ENCODE measurements around the gene GRAMD4. TPM values are rescaled to one million over a fixed set of nuclear protein-coding genes. Genes with fewer than 3 reads are reported as not detected.

GRAMD4 gene
- total RNA-seq, 1 donor from 2014 or later: 87.1 TPM

DNA sequence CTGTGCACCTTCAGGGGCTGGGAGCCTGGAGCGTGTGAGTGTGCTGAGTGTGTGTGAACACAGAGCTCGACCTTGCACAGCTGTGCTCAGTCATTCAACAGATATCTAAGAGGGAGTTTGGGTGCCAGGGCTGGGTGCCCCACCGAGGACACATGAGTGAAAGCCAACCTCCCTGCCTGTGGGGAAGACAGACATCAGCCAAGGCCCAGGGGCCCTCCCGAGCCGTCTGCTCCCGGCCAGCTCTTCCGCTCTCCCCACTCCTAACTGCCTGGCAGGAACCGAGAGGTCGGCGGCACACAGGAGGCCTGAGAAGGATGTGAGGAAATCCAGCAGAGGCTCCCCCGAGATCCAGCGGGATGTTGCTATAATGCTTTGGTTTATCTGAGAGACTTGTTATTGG, 85.9 kb downstream of the GRAMD4 start:
- H3K9me3 Mint-ChIP-seq: no peaks in the 10 kb centered on the region
- H3K36me3 Mint-ChIP-seq (ENCODE audit: low read depth): peaks cover 52% of the 10 kb centered on the region
- H3K4me3 Mint-ChIP-seq: no peak overlapping the region
- H3K27me3 Mint-ChIP-seq (ENCODE audit: insufficient read depth): no peaks in the 10 kb centered on the region
- intact Hi-C loops (cut with micrococcal nuclease): no loop called here
- DNase-seq (ENCODE audit: low spot score): no peak
- no peak overlapping the region for H3K27ac Mint-ChIP-seq
- H3K4me1 Mint-ChIP-seq (ENCODE audit: low read depth): no peaks in the 10 kb centered on the region

DNA sequence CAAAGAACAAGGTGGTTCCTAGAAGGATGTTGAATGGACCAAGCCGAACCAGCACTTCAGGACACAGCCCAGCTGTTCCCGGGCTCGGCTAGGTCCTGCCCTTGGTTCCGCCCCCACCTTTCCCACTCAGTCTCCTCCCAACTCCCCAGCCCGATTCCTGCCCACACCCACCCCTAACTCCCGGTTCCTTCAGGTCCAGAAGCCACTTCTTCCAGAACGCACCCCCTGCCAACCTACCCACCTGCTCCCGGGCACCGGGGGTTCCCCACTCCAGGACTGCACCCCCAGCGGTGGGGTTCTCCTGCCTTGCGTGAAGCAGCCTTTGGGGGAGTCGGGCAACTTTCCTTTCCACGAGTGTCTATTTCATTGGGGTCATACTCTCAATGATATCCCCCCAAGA, 87.1 kb downstream of the GRAMD4 start:
- DNase-seq (ENCODE audit: low spot score): no peak
- intact Hi-C loops (cut with micrococcal nuclease): no loop called here
- peaks cover 64% of the 10 kb centered on the region for H3K36me3 Mint-ChIP-seq (ENCODE audit: low read depth)
- H3K4me1 Mint-ChIP-seq (ENCODE audit: low read depth): no peaks in the 10 kb centered on the region
- H3K27me3 Mint-ChIP-seq (ENCODE audit: insufficient read depth): no peaks in the 10 kb centered on the region
- H3K27ac Mint-ChIP-seq: no peak overlapping the region
- no peak overlapping the region for H3K4me3 Mint-ChIP-seq
- no peaks in the 10 kb centered on the region for H3K9me3 Mint-ChIP-seq

DNA sequence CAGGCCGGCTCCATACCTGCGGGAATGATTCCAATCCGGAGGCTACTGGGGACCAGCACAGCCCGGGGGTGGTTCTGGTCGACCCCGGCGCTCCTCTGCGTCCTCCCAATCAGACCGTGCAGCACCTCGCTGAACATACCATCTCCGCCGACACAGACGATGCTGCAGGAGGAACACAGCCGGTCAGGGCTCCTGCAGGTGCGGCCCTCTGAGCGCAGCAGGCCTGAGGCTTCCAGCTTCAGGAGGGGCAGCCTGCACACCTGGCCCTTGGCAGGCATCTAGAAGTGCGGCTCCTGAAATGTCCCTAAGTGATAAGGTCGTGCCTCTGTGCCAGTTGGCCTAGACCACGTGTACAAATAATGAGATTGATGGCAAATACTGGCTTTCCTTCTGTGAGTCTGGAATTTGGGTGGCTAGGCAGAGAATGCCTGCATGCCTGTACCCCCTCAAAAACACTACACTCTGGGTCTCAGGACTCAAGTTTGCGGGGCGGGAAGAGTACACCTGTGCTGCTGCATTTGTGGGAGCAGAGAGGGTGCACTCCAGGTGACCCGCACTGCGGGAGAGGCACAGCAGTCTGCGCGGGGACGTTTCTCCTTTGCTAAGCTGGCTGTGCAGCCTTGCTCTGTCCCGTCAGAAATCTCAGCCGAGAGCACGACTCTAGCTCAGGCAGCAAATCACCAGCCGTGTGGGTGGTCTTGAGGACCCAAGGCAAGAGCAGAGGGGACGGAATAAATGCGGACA, 87.8 kb downstream of the GRAMD4 start:
- Mint-ChIP-seq H3K9me3 (no peaks in the 10 kb centered on the region), H3K4me1 (ENCODE audit: low read depth) (no peaks in the 10 kb centered on the region), H3K27ac (peak overlapping the region; percentile 52), H3K36me3 (ENCODE audit: low read depth) (peaks cover 64% of the 10 kb centered on the region), H3K4me3 (no peak overlapping the region), H3K27me3 (ENCODE audit: insufficient read depth) (no peaks in the 10 kb centered on the region)
- intact Hi-C loops (cut with micrococcal nuclease): no loop called here
- DNase-seq (ENCODE audit: low spot score): no peak

DNA sequence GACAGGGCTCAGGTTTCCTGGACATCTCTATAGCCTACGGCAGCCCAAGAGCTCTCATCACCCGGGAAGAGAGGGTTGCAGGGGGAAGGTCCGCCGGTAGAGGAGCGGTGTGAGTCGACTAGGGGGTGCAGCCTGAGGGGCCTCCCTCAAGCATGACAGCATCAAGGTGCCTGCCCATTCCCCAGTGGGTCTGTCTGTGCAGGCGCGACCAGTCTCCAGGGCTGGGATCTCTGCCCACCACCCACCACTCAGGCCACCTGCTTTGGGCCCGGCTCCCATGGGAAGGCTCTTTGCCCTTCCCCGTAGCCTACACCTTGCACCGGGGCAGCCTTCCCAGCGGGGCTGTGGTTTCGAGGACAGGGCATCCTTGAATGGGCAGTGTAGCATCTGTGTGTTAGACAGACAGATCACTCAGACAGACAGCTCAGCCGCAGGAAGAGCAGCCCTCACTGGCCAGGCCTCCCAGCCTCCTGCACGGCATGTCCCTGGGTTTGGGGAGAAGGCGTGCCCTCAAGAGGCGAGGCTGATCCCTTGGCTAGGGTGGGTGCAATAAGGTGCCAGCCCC, 88.7 kb downstream of the GRAMD4 start:
- intact Hi-C loops (cut with micrococcal nuclease): no loop called here
- Mint-ChIP-seq H3K36me3 (ENCODE audit: low read depth) (peaks cover 66% of the 10 kb centered on the region), H3K4me1 (ENCODE audit: low read depth) (no peaks in the 10 kb centered on the region), H3K27me3 (ENCODE audit: insufficient read depth) (no peaks in the 10 kb centered on the region), H3K9me3 (no peaks in the 10 kb centered on the region), H3K4me3 (no peak overlapping the region), H3K27ac (no peak overlapping the region)
- DNase-seq (ENCODE audit: low spot score): no peak

DNA sequence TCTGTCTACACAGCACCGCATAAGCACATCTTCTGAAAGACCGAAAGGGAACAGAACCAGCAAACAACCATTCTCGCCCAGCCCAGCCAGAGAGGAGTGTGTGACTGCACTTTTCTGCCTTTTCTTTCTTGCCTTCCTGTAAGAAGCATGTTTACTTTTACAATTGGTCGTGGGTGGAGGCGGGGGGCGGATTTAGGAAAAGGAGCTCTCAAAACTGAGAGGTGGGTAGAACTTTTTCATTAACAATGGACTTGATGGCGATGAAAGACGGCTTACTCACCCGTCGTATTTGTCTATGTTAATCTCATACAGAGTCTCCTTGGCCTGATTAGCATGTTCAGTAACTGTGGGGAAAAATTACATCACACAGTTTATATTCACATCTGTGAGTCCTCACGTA, 90.6 kb downstream of the GRAMD4 start:
- no peaks in the 10 kb centered on the region for H3K27me3 Mint-ChIP-seq (ENCODE audit: insufficient read depth)
- intact Hi-C loops (cut with micrococcal nuclease): no loop called here
- H3K4me3 Mint-ChIP-seq: no peak overlapping the region
- no peak overlapping the region for H3K27ac Mint-ChIP-seq
- DNase-seq (ENCODE audit: low spot score): no peak
- H3K9me3 Mint-ChIP-seq: no peaks in the 10 kb centered on the region
- peaks cover 64% of the 10 kb centered on the region for H3K36me3 Mint-ChIP-seq (ENCODE audit: low read depth)
- H3K4me1 Mint-ChIP-seq (ENCODE audit: low read depth): no peaks in the 10 kb centered on the region

DNA sequence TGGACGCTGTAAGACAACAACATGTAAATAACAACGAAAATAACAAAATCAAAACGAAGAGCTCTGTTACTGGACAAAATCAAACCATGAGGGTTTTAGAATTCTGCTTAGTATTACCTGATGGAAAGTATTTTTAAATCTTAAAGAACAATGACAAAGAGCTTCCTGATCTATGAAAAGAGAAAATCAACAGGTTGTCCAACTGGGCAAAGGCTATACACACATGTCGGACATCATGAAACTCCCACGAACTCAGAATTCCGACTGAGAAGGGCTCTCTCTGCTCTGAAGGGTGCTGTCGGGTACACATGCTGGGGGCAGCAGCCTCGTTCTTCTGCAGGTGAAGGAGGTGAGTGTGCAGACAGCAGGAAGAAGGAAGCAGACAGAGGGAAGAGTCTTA, 92.1 kb downstream of the GRAMD4 start:
- DNase-seq (ENCODE audit: low spot score): no peak
- Mint-ChIP-seq H3K4me1 (ENCODE audit: low read depth) (no peaks in the 10 kb centered on the region), H3K27me3 (ENCODE audit: insufficient read depth) (no peaks in the 10 kb centered on the region), H3K27ac (peak overlapping the region; percentile 2), H3K9me3 (no peaks in the 10 kb centered on the region), H3K4me3 (no peak overlapping the region), H3K36me3 (ENCODE audit: low read depth) (peaks cover 57% of the 10 kb centered on the region)
- intact Hi-C loops (cut with micrococcal nuclease): no loop called here

DNA sequence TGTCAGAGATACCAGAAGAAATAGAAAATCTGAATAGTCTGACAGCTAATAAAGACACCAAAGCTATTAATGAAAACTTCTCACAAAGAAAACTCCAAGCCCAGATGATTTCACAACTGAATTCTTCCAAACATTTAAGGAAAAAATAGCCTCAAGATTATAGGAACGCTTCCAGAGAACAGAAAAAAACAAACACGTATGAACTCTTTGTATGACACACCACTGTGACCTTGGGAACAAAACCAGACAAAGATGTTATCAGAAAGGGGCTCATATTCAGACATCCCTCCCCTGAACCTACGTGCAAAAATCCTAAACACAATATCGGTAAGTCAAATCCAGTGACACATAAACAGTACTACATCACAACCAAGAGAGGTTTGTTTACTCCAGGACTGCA, 94.4 kb downstream of the GRAMD4 start:
- H3K4me1 Mint-ChIP-seq (ENCODE audit: low read depth): no peaks in the 10 kb centered on the region
- H3K4me3 Mint-ChIP-seq: no peak overlapping the region
- H3K36me3 Mint-ChIP-seq (ENCODE audit: low read depth): peaks cover 44% of the 10 kb centered on the region
- H3K9me3 Mint-ChIP-seq: no peaks in the 10 kb centered on the region
- intact Hi-C loops (cut with micrococcal nuclease): no loop called here
- no peak overlapping the region for H3K27ac Mint-ChIP-seq
- no peaks in the 10 kb centered on the region for H3K27me3 Mint-ChIP-seq (ENCODE audit: insufficient read depth)
- DNase-seq (ENCODE audit: low spot score): no peak

DNA sequence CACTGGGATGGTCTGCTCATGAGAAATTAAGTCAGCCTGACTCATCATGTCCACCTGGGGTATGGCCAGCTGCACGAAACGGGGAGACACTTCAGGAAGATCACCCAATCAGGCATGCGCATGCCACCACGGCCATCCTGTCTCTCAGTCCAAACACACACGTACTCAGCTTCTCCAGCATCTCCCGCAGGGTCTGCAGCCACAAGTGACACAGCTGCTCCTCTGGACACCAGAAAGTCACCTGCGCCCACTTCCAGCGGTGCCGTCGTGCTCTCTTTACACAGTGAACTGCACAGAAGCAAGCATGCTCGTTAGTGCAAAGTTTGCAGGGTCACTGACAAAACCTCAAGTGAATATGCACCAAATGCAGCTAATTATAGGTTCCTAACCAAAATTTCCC, 99.7 kb downstream of the GRAMD4 start:
- intact Hi-C loops (cut with micrococcal nuclease): no loop called here
- no peaks in the 10 kb centered on the region for H3K4me1 Mint-ChIP-seq (ENCODE audit: low read depth)
- no peaks in the 10 kb centered on the region for H3K27me3 Mint-ChIP-seq (ENCODE audit: insufficient read depth)
- H3K36me3 Mint-ChIP-seq (ENCODE audit: low read depth): peaks cover 23% of the 10 kb centered on the region
- no peaks in the 10 kb centered on the region for H3K9me3 Mint-ChIP-seq
- no peak overlapping the region for H3K4me3 Mint-ChIP-seq
- no peak overlapping the region for H3K27ac Mint-ChIP-seq
- DNase-seq (ENCODE audit: low spot score): no peak

DNA sequence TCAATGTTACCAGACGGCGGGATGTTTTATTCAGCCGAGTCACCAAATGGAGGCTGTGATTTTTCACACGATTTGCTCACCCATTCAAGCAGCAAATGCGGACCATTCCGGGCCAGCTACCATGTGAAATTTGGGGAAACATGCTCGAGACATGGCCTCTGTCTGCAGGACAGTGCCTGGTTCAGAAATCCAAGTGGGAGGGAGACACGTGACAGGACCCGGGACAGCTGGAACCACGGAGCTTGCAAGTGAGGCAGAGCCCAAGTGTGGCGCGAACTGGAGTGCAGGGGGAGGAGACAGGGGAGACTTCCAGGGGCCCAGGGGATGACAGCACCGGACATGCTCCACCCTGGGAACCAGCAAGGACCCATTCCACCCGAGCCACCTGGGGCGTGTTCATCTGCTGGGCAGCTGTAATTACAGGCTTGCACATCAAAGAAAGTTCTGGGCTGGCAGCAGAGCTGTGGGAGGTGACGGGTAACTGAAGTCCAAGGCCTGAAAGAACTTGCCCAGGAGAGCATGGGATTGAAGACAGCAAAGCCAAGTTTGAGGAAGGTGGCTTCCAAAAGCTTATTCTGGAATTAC, 101.4 kb downstream of the GRAMD4 start:
- Mint-ChIP-seq H3K4me3 (no peak overlapping the region), H3K9me3 (no peaks in the 10 kb centered on the region), H3K27me3 (ENCODE audit: insufficient read depth) (no peaks in the 10 kb centered on the region), H3K4me1 (ENCODE audit: low read depth) (no peaks in the 10 kb centered on the region), H3K36me3 (ENCODE audit: low read depth) (peaks cover 23% of the 10 kb centered on the region), H3K27ac (no peak overlapping the region)
- intact Hi-C loops (cut with micrococcal nuclease): no loop called here
- DNase-seq (ENCODE audit: low spot score): no peak

DNA sequence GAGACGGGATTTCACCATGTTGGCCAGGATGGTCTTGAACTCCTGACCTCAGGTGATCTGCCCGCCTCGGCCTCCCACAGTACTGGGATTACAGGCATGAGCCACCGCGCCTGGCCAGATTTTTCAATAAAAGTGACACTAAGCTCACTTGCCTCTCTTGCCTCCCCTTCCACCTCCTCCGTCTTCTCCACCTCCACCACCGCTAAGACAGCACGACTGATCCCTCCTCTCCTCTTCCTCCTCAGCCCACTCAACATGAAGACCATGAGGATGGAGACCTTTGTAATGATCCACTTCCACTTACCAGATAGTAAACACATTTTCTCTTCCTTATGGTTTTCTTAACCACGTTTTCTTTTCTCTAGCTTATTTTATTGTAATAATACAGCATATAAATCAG, 103.7 kb downstream of the GRAMD4 start:
- Mint-ChIP-seq H3K36me3 (ENCODE audit: low read depth) (peaks cover 17% of the 10 kb centered on the region), H3K9me3 (no peaks in the 10 kb centered on the region), H3K27ac (no peak overlapping the region), H3K27me3 (ENCODE audit: insufficient read depth) (no peaks in the 10 kb centered on the region), H3K4me3 (no peak overlapping the region), H3K4me1 (ENCODE audit: low read depth) (no peaks in the 10 kb centered on the region)
- intact Hi-C loops (cut with micrococcal nuclease): no loop called here
- no peak for DNase-seq (ENCODE audit: low spot score)

DNA sequence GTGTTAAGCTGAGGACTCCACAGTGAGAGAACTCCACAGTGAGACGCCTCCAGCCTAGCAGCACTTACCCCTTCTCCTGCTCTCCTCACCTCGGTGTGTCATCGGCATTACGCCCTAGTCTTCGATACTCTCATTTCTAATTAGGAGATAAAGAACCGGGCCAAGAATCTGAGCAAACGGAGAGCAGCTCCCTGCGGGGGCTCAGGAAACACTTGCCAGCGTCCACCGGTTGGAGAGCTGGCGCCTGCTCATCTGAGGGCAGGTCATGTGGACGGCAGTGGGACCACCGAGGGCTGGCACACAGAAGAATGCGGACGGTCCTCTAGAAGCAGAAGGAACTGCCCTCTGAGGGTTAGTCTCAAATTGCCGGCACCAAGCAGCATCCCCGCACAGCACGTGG, 104.9 kb downstream of the GRAMD4 start:
- intact Hi-C loops (cut with micrococcal nuclease): no loop called here
- no peaks in the 10 kb centered on the region for H3K9me3 Mint-ChIP-seq
- H3K4me1 Mint-ChIP-seq (ENCODE audit: low read depth): no peaks in the 10 kb centered on the region
- no peaks in the 10 kb centered on the region for H3K27me3 Mint-ChIP-seq (ENCODE audit: insufficient read depth)
- H3K4me3 Mint-ChIP-seq: no peak overlapping the region
- peaks cover 14% of the 10 kb centered on the region for H3K36me3 Mint-ChIP-seq (ENCODE audit: low read depth)
- no peak for DNase-seq (ENCODE audit: low spot score)
- H3K27ac Mint-ChIP-seq: no peak overlapping the region

DNA sequence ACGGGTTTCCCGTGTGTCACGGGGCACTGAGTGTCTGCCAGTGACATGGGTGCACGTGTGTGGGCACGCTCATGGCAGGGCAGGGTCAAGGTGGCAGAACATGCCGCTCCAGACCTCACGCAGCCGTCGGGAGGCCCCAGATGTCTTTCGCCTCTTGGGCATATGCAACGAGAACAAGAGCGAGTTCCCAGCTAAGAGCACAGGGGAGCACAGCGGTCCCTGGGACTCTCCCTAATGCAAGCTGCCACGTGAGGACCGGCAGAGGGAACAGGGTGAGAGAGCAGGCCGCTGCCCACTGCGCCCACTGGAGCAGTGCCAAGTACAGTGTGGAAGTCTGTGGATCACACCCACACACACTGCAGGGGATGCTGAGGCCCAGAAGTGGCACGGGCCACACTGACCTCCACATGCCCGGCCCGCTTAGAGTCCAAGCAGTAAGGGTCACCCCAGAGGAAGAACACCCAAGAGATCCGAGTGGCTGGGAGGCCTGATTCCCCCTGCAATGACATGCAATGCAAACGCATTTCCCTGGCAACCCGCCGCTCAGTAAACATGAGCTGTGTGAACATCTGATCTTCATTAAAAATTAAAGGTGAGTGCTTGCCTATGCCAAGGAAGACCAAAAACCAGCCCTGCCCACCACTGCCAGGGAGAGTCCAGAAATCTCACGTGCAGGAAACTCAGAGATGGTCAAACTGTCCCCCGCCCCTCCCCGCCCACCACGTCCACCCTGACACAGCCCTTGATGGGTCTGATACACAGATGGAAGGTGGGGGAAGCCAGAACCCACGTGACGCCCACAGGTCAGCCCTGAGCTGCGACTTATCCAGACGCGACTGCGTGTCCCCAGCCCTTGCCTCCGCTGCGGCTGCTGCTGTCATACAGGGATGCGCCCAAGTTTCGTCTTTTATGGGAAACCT, 106.1 kb downstream of the GRAMD4 start:
- H3K4me1 Mint-ChIP-seq (ENCODE audit: low read depth): peaks cover 6% of the 10 kb centered on the region
- H3K4me3 Mint-ChIP-seq: no peak overlapping the region
- no peak overlapping the region for H3K27ac Mint-ChIP-seq
- peaks cover 10% of the 10 kb centered on the region for H3K36me3 Mint-ChIP-seq (ENCODE audit: low read depth)
- H3K27me3 Mint-ChIP-seq (ENCODE audit: insufficient read depth): no peaks in the 10 kb centered on the region
- no peak for DNase-seq (ENCODE audit: low spot score)
- H3K9me3 Mint-ChIP-seq: no peaks in the 10 kb centered on the region
- intact Hi-C loops (cut with micrococcal nuclease): no loop called here

DNA sequence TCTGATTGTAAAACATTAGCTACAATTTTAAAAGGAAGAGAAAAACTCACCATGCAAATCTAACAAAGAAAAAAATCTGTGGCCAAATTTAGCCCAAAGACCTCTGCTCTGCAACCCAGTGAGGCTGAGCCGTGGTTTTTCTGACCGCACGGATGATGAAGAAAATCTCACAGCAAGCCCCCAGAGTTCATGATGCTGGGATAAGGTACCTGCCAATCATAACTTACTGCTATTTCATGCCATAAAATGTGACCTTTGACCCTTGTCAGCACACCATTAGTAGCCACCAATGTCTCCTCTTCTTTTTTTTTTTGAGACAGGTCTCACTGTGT, 106.8 kb downstream of the GRAMD4 start:
- intact Hi-C loops (cut with micrococcal nuclease): no loop called here
- Mint-ChIP-seq H3K36me3 (ENCODE audit: low read depth) (peaks cover 16% of the 10 kb centered on the region), H3K27me3 (ENCODE audit: insufficient read depth) (no peaks in the 10 kb centered on the region), H3K9me3 (no peaks in the 10 kb centered on the region), H3K27ac (peak overlapping the region; percentile 12), H3K4me1 (ENCODE audit: low read depth) (peaks cover 12% of the 10 kb centered on the region), H3K4me3 (no peak overlapping the region)
- no peak for DNase-seq (ENCODE audit: low spot score)
